DOHH2 (cell line): Measurements from ENCODE around the gene KLK13.

ENCODE experiments used
- H3F3A ChIP-seq: fragments of 200-600 bp; sonication (generic), shearing (Covaris generic); 2 replicates; pipeline ENCODE4 v1.6.0; 2016; ENCODE audit warnings: antibody characterized with exemption, mild to moderate bottlenecking; ENCODE audit not compliant: control insufficient read depth, insufficient read depth
- H3K27ac ChIP-seq: fragments of 200-600 bp; sonication (generic); 2 replicates; pipeline ENCODE4 v1.5.1; 2014; ENCODE audit warnings: low read depth, mild to moderate bottlenecking, low read length, moderate library complexity
- H3K27me3 ChIP-seq: fragments of 200-600 bp; sonication (generic); 2 replicates; pipeline ENCODE4 v1.6.1; 2014; ENCODE audit warnings: mild to moderate bottlenecking, low read length, mixed read lengths; ENCODE audit not compliant: control insufficient read depth
- H3K36me3 ChIP-seq: fragments of 200-600 bp; sonication (generic); 2 replicates; pipeline ENCODE4 v1.6.1; 2014; ENCODE audit warnings: mild to moderate bottlenecking, low read length, moderate library complexity, mixed read lengths; ENCODE audit not compliant: control insufficient read depth
- H3K4me1 ChIP-seq: fragments of 200-600 bp; sonication (generic); 2 replicates; pipeline ENCODE4 v1.6.1; 2014; ENCODE audit warnings: mild to moderate bottlenecking, low read length, mixed read lengths; ENCODE audit not compliant: control insufficient read depth
- H3K4me2 ChIP-seq: fragments of 200-600 bp; sonication (generic); 2 replicates; pipeline ENCODE4 v1.6.0; 2014; ENCODE audit warnings: mild to moderate bottlenecking, low read length, moderate library complexity
- H3K4me3 ChIP-seq: fragments of 200-600 bp; sonication (generic); 2 replicates; pipeline ENCODE4 v1.5.1; 2014; ENCODE audit warnings: mild to moderate bottlenecking, low read length, mixed read lengths
- H3K79me2 ChIP-seq: fragments of 200-600 bp; sonication (generic); 2 replicates; pipeline ENCODE4 v1.6.1; 2014; ENCODE audit warnings: mild to moderate bottlenecking, low read length, mixed read lengths; ENCODE audit not compliant: control insufficient read depth
- H3K9me2 ChIP-seq: fragments of 200-600 bp; sonication (generic); replicated peaks from 2 replicates; pipeline ENCODE4 v1.6.1; 2014; ENCODE audit warnings: mild to moderate bottlenecking, low read length, mixed read lengths; ENCODE audit not compliant: control insufficient read depth
- H3K9me3 ChIP-seq: fragments of 200-600 bp; sonication (generic); 2 replicates; pipeline ENCODE4 v1.6.1; 2014; ENCODE audit warnings: antibody characterized with exemption, low read length, mixed read lengths; ENCODE audit not compliant: control insufficient read depth, insufficient read depth
- H4K20me1 ChIP-seq: fragments of 200-600 bp; sonication (generic); 2 replicates; pipeline ENCODE4 v1.6.0; 2014; ENCODE audit warnings: low read depth, mild to moderate bottlenecking, antibody characterized with exemption, low read length, moderate library complexity; ENCODE audit not compliant: control insufficient read depth, insufficient read depth
- EZH2phosphoT487 ChIP-seq: fragments of 200-600 bp; sonication (generic); IDR thresholded peaks from 2 replicates; pipeline ENCODE4 v1.6.1; 2017; ENCODE audit warnings: borderline replicate concordance, mild to moderate bottlenecking, antibody characterized with exemption, low read length, moderate library complexity, mixed read lengths
- TF ChIP-seq, protein P1 (sequence below): fragments of 200-600 bp; sonication (generic); IDR thresholded peaks from one replicate; pipeline ENCODE4 v1.5.1; 2014; ENCODE audit warnings: antibody characterized with exemption, mild to moderate bottlenecking, low read depth, low read length; ENCODE audit not compliant: poor library complexity, severe bottlenecking

The KLK13 gene

GRCh38 chr19:51029718-51030117 lies 35.2 kb downstream of the KLK13 start:
- Histone ChIP-seq H3K79me2 (no peaks in the 10 kb centered on the region), H3K9me3 (no peaks in the 10 kb centered on the region), H3K4me2 (no peak overlapping the region), H3F3A (no peaks in the 10 kb centered on the region), H4K20me1 (no peaks in the 10 kb centered on the region), H3K36me3 (no peaks in the 10 kb centered on the region), H3K4me3 (no peak overlapping the region), H3K9me2 (no peaks in the 10 kb centered on the region), H3K4me1 (no peaks in the 10 kb centered on the region), H3K27ac (no peak overlapping the region), H3K27me3 (no peaks in the 10 kb centered on the region)
- TF ChIP-seq EZH2phosphoT487, result no peak
- TF ChIP-seq, protein P1, sequence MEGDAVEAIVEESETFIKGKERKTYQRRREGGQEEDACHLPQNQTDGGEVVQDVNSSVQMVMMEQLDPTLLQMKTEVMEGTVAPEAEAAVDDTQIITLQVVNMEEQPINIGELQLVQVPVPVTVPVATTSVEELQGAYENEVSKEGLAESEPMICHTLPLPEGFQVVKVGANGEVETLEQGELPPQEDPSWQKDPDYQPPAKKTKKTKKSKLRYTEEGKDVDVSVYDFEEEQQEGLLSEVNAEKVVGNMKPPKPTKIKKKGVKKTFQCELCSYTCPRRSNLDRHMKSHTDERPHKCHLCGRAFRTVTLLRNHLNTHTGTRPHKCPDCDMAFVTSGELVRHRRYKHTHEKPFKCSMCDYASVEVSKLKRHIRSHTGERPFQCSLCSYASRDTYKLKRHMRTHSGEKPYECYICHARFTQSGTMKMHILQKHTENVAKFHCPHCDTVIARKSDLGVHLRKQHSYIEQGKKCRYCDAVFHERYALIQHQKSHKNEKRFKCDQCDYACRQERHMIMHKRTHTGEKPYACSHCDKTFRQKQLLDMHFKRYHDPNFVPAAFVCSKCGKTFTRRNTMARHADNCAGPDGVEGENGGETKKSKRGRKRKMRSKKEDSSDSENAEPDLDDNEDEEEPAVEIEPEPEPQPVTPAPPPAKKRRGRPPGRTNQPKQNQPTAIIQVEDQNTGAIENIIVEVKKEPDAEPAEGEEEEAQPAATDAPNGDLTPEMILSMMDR, result no peak

DNA sequence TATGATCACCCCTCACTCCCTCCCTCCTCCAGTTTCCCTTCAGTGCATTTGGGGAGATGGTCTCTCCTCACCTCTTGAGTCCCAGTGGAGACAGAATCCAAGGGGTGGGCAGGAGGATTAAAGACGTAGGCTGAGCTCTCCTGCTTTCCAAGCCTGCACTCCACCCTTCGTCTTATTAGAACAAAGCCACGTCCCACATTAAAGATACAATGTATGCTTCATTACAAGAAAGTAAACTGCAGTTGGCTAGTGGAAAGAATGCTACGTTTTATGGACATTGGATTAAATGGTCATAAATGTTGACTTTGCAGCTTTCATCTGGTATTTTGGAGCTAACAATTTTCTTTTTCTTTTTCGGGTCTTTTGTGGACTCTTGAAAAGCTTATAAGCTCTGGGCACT lies 37.0 kb downstream of the KLK13 start:
- H3K27me3 ChIP-seq, result no peaks in the 10 kb centered on the region
- no peaks in the 10 kb centered on the region for H3K36me3 ChIP-seq
- H3K9me3 ChIP-seq, result no peaks in the 10 kb centered on the region
- H4K20me1 ChIP-seq, result no peaks in the 10 kb centered on the region
- no peak overlapping the region for H3K4me2 ChIP-seq
- no peak overlapping the region for H3K27ac ChIP-seq
- no peaks in the 10 kb centered on the region for H3F3A ChIP-seq
- H3K4me1 ChIP-seq, result no peaks in the 10 kb centered on the region
- no peaks in the 10 kb centered on the region for H3K79me2 ChIP-seq
- H3K4me3 ChIP-seq, result no peak overlapping the region
- no peak for TF ChIP-seq EZH2phosphoT487
- TF ChIP-seq, protein P1, result no peak
- no peaks in the 10 kb centered on the region for H3K9me2 ChIP-seq

- no peaks in the 10 kb centered on the region for H3K9me3 ChIP-seq
- no peaks in the 10 kb centered on the region for H3K9me2 ChIP-seq
- H3K79me2 ChIP-seq, result no peaks in the 10 kb centered on the region
- no peaks in the 10 kb centered on the region for H3F3A ChIP-seq
- H3K4me2 ChIP-seq, result no peak overlapping the region
- H3K27ac ChIP-seq, result no peak overlapping the region
- H3K27me3 ChIP-seq, result no peaks in the 10 kb centered on the region
- no peak overlapping the region for H3K4me3 ChIP-seq
- H3K4me1 ChIP-seq, result no peaks in the 10 kb centered on the region
- H3K36me3 ChIP-seq, result no peaks in the 10 kb centered on the region
- no peaks in the 10 kb centered on the region for H4K20me1 ChIP-seq
- TF ChIP-seq, protein P1, result no peak
- TF ChIP-seq EZH2phosphoT487, result no peak
Observed at GRCh38 chr19:51027126-51027806, 37.6 kb downstream of the KLK13 start.

DNA sequence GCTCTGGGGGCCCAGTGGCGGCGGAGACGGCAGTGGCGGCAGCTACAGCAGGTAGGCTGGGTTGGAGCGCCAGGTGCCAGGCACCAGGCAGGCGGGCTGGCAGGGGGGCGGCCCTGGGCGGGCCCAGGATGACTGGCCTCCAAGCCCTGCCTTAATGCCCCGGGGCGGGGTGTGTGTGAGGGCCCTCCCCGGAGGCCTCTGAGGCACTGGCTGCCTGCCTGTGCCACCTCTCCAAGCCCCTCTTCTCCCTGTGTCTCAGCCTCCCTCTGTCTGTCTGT lies 38.4 kb downstream of the KLK13 start, which contains the start of gene KLK11:
Gene KLK11, minus strand, starts transcription at position 63 of the 278 bp plus-strand sequence. CDS start 985 bp downstream, outside the sequence.
- no peaks in the 10 kb centered on the region for H3K36me3 ChIP-seq
- H3K79me2 ChIP-seq, result no peaks in the 10 kb centered on the region
- H3F3A ChIP-seq, result no peaks in the 10 kb centered on the region
- H3K9me2 ChIP-seq, result no peaks in the 10 kb centered on the region
- H3K27ac ChIP-seq, result no peak within 1 kb of the TSS
- no peaks in the 10 kb centered on the region for H4K20me1 ChIP-seq
- H3K27me3 ChIP-seq, result no peaks in the 10 kb centered on the region
- no peak within 1 kb of the TSS for H3K4me2 ChIP-seq
- no peaks in the 10 kb centered on the region for H3K4me1 ChIP-seq
- H3K9me3 ChIP-seq, result no peaks in the 10 kb centered on the region
- H3K4me3 ChIP-seq, result no peak within 1 kb of the TSS
- TF ChIP-seq EZH2phosphoT487, result no peak
- TF ChIP-seq, protein P1, result no peak
